ENCODE results near the gene TFR2. TPM values are rescaled to one million over a fixed set of nuclear protein-coding genes. Genes with fewer than 3 reads are reported as not detected.

Gene TFR2
- total RNA-seq, 1 experiment from 2014 or later, result 5.7 TPM

DNA sequence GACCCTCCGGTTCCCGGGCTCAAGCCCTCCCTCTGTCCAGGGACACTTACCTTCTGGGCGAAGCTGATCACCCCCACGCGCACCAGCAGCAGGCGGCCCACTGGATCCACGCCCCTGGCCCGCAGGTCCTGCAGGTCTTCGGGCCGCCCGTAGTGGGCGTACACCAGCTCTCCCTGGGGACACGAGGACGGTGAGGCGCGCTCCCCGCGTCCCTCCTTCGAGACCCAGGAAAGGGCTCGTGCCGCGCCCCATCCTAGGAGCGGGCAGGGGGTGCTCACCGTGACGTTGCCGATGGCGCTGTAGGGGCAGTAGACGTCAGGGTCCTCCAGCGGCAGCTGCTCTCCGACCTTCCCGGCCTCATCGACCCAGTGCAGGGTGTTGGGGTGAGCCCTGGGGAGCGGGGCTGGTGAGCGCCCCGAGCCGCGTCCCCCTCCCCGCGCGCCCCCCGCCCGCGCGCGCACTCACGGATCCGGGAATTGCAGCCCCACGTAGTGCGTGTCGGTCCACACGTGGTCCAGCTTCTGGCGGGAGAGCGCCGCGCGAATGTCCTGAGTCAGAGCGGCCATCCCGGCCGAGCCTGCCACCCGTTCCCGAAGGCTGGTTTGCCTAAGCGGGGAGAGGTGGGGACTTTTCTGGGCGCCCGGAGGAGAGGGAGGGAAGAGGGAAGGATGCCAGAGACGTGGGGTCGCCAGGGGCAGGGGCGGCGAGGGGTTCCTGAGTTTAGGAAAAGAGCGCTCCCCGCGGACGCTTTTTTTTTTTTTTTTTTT lies 8.2 kb downstream of the TFR2 start (continued):
- TF ChIP-seq ZNF512 (CRISPR knock-in tag; IDR thresholded peaks at IDR 0.05; ENCODE audit: borderline replicate concordance), result no peak
- TF ChIP-seq MLX (CRISPR knock-in tag; IDR thresholded peaks at IDR 0.05), result no peak
- 0 out of 2 replicates have a peak, but pooled peaks have one; percentile 54 for TF ChIP-seq ZNF219 (CRISPR knock-in tag; IDR thresholded peaks at IDR 0.05; ENCODE audit: borderline replicate concordance)
- peak; percentile 83; the same call in 1 of the 2 replicates for TF ChIP-seq FOXP4 (CRISPR knock-in tag; IDR thresholded peaks at IDR 0.05)
- TF ChIP-seq SMAD3 (CRISPR knock-in tag; IDR thresholded peaks at IDR 0.05; ENCODE audit: borderline replicate concordance), result peak; percentile 69; the same call in 1 of the 2 replicates
- no peak for TF ChIP-seq TP53 (CRISPR knock-in tag; IDR thresholded peaks at IDR 0.05)
- peak; percentile 86; the same call in 1 of the 2 replicates for TF ChIP-seq RELA (CRISPR knock-in tag; IDR thresholded peaks at IDR 0.05; ENCODE audit: borderline replicate concordance)
- peak; percentile 40; the same call in 1 of the 2 replicates for TF ChIP-seq ZNF281 (CRISPR knock-in tag; IDR thresholded peaks at IDR 0.05)
- TF ChIP-seq ETV6 (CRISPR knock-in tag; IDR thresholded peaks at IDR 0.05), result peak; percentile 80; the same call in 1 of the 2 replicates
- TF ChIP-seq SOX15 (CRISPR knock-in tag; IDR thresholded peaks at IDR 0.05), result no peak
- 0 out of 2 replicates have a peak, but pooled peaks have one; percentile 45 for TF ChIP-seq CREM (CRISPR knock-in tag; IDR thresholded peaks at IDR 0.05)
- TF ChIP-seq HMGXB4 (CRISPR knock-in tag; IDR thresholded peaks at IDR 0.05), result peak; percentile 82
- TF ChIP-seq, protein P1, sequence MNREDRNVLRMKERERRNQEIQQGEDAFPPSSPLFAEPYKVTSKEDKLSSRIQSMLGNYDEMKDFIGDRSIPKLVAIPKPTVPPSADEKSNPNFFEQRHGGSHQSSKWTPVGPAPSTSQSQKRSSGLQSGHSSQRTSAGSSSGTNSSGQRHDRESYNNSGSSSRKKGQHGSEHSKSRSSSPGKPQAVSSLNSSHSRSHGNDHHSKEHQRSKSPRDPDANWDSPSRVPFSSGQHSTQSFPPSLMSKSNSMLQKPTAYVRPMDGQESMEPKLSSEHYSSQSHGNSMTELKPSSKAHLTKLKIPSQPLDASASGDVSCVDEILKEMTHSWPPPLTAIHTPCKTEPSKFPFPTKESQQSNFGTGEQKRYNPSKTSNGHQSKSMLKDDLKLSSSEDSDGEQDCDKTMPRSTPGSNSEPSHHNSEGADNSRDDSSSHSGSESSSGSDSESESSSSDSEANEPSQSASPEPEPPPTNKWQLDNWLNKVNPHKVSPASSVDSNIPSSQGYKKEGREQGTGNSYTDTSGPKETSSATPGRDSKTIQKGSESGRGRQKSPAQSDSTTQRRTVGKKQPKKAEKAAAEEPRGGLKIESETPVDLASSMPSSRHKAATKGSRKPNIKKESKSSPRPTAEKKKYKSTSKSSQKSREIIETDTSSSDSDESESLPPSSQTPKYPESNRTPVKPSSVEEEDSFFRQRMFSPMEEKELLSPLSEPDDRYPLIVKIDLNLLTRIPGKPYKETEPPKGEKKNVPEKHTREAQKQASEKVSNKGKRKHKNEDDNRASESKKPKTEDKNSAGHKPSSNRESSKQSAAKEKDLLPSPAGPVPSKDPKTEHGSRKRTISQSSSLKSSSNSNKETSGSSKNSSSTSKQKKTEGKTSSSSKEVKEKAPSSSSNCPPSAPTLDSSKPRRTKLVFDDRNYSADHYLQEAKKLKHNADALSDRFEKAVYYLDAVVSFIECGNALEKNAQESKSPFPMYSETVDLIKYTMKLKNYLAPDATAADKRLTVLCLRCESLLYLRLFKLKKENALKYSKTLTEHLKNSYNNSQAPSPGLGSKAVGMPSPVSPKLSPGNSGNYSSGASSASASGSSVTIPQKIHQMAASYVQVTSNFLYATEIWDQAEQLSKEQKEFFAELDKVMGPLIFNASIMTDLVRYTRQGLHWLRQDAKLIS (CRISPR knock-in tag; IDR thresholded peaks at IDR 0.05; ENCODE audit: borderline replicate concordance), result peak; percentile 79; the same call in 1 of the 2 replicates
- TF ChIP-seq GTF2I (CRISPR knock-in tag; conservative IDR thresholded peaks at IDR 0.05), result no peak
- peak; percentile 69; the same call in 1 of the 2 replicates for TF ChIP-seq FOXP1 (CRISPR knock-in tag; IDR thresholded peaks at IDR 0.05; ENCODE audit: borderline replicate concordance)
- TF ChIP-seq FOXK1 (CRISPR knock-in tag; IDR thresholded peaks at IDR 0.05), result peak; percentile 51; the same call in 1 of the 2 replicates
- TF ChIP-seq E2F5 (CRISPR knock-in tag; IDR thresholded peaks at IDR 0.05), result 0 out of 2 replicates have a peak, but pooled peaks have one; percentile 42
- 0 out of 2 replicates have a peak, but pooled peaks have one; percentile 57 for TF ChIP-seq USF1 (CRISPR knock-in tag; IDR thresholded peaks at IDR 0.05)
- peak; percentile 62; the same call in 1 of the 2 replicates for TF ChIP-seq ZNF121 (CRISPR knock-in tag; IDR thresholded peaks at IDR 0.05)
- peak; percentile 21; the same call in 1 of the 2 replicates for TF ChIP-seq ZNF423 (CRISPR knock-in tag; IDR thresholded peaks at IDR 0.05)
